ENCODE data around the gene RAPGEF2. TPM values are rescaled to one million over a fixed set of nuclear protein-coding genes. Genes with fewer than 3 reads are reported as not detected.
A peak's percentile ranks its signal among the peaks of the same experiment; 100 is the strongest.

RAPGEF2 gene
- total RNA-seq, 1 donor from 2014 or later: 46.7 TPM

DNA sequence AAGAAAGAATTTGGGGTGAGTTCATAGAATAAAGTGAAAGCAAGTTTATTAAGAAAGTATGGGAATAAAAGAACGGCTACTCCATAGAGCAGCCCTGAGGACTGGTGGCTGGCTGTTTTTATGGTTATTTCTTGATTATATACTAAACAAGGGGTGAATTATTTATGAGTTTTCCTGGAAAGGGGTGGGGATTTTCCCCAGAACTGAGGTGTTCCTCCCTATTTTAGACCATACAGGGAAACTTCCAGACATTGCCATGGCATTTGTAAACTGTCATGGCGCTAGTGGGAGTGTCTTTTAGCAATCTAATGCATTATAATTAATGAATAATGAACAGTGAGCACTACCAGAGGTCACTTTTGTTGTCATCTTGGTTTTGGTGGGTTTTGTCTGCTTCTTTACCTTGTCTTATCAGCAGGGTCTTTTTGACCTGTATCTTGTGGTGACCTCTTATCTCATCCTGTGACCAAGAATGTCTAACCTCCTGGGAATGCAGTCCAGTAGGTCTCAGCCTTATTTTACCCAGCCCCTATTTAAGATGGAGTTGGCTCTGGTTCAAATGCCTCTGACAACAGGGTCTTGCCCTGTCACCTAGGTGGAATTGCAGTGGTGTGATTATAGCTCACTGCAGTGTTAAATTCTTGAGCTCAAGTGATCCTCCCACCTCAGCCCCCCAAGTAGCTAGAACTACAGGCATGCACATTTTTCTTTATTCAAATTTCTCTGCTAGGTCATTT is 27.1 kb downstream of the RAPGEF2 start:
- DNase-seq (ENCODE audit: low spot score in 2 of 2, unreplicated experiment in 2 of 2): no peak
- H3K27ac Mint-ChIP-seq: peak overlapping the region; percentile 55
- TF ChIP-seq, protein P1, sequence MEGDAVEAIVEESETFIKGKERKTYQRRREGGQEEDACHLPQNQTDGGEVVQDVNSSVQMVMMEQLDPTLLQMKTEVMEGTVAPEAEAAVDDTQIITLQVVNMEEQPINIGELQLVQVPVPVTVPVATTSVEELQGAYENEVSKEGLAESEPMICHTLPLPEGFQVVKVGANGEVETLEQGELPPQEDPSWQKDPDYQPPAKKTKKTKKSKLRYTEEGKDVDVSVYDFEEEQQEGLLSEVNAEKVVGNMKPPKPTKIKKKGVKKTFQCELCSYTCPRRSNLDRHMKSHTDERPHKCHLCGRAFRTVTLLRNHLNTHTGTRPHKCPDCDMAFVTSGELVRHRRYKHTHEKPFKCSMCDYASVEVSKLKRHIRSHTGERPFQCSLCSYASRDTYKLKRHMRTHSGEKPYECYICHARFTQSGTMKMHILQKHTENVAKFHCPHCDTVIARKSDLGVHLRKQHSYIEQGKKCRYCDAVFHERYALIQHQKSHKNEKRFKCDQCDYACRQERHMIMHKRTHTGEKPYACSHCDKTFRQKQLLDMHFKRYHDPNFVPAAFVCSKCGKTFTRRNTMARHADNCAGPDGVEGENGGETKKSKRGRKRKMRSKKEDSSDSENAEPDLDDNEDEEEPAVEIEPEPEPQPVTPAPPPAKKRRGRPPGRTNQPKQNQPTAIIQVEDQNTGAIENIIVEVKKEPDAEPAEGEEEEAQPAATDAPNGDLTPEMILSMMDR (IDR thresholded peaks at IDR 0.05; ENCODE audit: unreplicated experiment): no peak
- no peaks in the 10 kb centered on the region for H3K27me3 Mint-ChIP-seq (ENCODE audit: low read depth)
- H3K4me1 Mint-ChIP-seq: peaks cover 12% of the 10 kb centered on the region
- H3K4me3 Mint-ChIP-seq: no peak overlapping the region
- H3K9me3 Mint-ChIP-seq: peaks cover 7% of the 10 kb centered on the region
- H3K36me3 Mint-ChIP-seq: peaks cover 9% of the 10 kb centered on the region

DNA sequence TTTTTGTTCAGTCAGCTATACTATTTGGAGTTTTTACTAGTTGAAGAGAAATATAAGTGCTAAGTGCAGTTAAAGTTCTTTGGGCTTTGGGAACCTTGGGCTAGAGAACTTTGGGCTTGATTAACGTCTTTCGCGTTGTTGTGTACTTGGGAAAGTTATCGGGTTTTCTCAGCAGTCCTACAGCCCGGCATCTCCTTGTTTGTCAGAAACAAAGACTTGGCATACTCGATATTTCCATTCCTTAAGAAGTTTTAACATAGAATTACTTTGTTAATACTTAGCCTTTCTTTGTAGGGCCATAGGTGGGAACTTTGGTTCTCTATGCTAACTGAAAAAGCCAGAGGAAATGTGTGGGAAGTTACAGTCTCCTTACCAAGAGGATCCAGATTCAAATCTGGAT is 28.7 kb downstream of the RAPGEF2 start:
- DNase-seq (ENCODE audit: low spot score in 2 of 2, unreplicated experiment in 2 of 2): no peak
- peaks cover 7% of the 10 kb centered on the region for H3K9me3 Mint-ChIP-seq
- no peak overlapping the region for H3K4me3 Mint-ChIP-seq
- TF ChIP-seq, protein P1 (IDR thresholded peaks at IDR 0.05; ENCODE audit: unreplicated experiment): no peak
- H3K27ac Mint-ChIP-seq: no peak overlapping the region
- no peaks in the 10 kb centered on the region for H3K27me3 Mint-ChIP-seq (ENCODE audit: low read depth)
- peaks cover 10% of the 10 kb centered on the region for H3K4me1 Mint-ChIP-seq
- H3K36me3 Mint-ChIP-seq: peaks cover 9% of the 10 kb centered on the region

DNA sequence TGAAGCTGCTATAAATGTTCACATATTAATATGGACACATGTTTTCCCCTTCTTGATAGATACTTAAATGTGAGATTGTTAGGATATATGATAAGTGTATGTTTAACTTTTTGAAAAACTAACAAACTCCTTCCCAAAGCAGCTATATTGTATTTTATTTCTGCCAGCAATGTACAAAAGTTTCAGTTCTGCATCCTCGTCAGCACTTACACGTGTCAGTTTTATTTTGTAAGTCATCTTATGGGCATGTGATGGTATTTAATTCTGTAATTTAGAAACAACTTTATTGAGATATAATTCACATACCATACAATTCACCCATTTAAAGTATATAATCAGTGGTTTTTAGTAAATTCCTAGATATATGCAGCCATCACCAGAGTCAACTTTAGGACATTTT is 31.6 kb downstream of the RAPGEF2 start:
- peaks cover 10% of the 10 kb centered on the region for H3K4me1 Mint-ChIP-seq

DNA sequence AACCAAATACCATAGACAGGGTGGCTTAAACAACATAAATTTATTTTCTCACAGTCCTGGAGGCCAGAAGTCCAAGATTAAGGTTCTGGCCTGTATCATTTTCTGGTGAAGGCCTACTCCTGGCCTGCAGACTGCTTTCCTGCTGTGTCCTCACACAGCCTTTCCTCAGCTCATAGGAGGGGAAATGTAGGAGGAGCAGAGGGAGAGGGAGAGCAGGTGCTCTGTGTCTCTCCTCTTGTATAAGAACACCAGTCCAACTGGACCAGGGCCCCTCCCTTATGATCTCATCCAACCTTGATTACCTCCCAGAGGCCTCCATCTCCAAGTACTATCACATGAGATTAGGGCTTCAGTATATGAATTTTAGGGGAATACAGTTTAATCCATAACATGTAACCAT is 34.3 kb downstream of the RAPGEF2 start:
- peaks cover 7% of the 10 kb centered on the region for H3K9me3 Mint-ChIP-seq
- DNase-seq (ENCODE audit: low spot score in 2 of 2, unreplicated experiment in 2 of 2): no peak
- peaks cover 14% of the 10 kb centered on the region for H3K4me1 Mint-ChIP-seq
- no peak overlapping the region for H3K4me3 Mint-ChIP-seq
- TF ChIP-seq, protein P1 (IDR thresholded peaks at IDR 0.05; ENCODE audit: unreplicated experiment): no peak
- no peak overlapping the region for H3K27ac Mint-ChIP-seq
- H3K36me3 Mint-ChIP-seq: peaks cover 9% of the 10 kb centered on the region
- H3K27me3 Mint-ChIP-seq (ENCODE audit: low read depth): no peaks in the 10 kb centered on the region

More for the DNA sequence above, 31.6 kb downstream of the RAPGEF2 start:
- DNase-seq (ENCODE audit: low spot score in 2 of 2, unreplicated experiment in 2 of 2): no peak
- peaks cover 7% of the 10 kb centered on the region for H3K9me3 Mint-ChIP-seq
- TF ChIP-seq, protein P1 (IDR thresholded peaks at IDR 0.05; ENCODE audit: unreplicated experiment): no peak
- H3K36me3 Mint-ChIP-seq: peaks cover 9% of the 10 kb centered on the region
- H3K27ac Mint-ChIP-seq: no peak overlapping the region
- H3K27me3 Mint-ChIP-seq (ENCODE audit: low read depth): no peaks in the 10 kb centered on the region
- no peak overlapping the region for H3K4me3 Mint-ChIP-seq

DNA sequence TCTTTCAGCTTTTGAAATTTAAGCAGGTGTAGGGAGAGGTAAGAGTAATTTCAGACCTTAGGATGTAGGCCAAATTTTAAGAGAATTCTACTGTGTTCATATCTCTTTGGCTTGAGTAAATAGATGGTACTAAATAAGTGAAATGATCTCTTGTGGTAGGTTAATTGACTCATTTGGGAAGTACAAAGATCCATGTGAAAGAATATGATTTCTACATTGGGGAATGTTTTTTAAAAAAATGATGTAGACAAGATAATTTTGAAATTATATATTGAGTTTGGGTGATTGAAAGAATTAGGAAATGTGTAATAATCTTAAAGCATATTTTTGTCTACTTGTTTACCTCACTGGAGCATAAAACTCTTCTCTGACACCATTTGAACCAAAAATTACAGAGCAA is 35.6 kb downstream of the RAPGEF2 start:
- peaks cover 7% of the 10 kb centered on the region for H3K9me3 Mint-ChIP-seq
- H3K36me3 Mint-ChIP-seq: peaks cover 9% of the 10 kb centered on the region
- no peak for DNase-seq (ENCODE audit: low spot score in 2 of 2, unreplicated experiment in 2 of 2)
- TF ChIP-seq, protein P1 (IDR thresholded peaks at IDR 0.05; ENCODE audit: unreplicated experiment): no peak
- H3K4me1 Mint-ChIP-seq: peaks cover 21% of the 10 kb centered on the region
- H3K4me3 Mint-ChIP-seq: no peak overlapping the region
- H3K27ac Mint-ChIP-seq: no peak overlapping the region
- H3K27me3 Mint-ChIP-seq (ENCODE audit: low read depth): no peaks in the 10 kb centered on the region

Data from mesothelial cell of epicardium (in vitro differentiated cells).